Mucosa of descending colon (tissue), 3 donors: ENCODE measurements around the gene NCEH1. TPM values are rescaled to one million over a fixed set of nuclear protein-coding genes. Genes with fewer than 3 reads are reported as not detected.

ENCODE experiments used
- ATAC-seq: fragments of 200-7000 bp; cut with Tn5 transposase; one replicate; pipeline ENCODE4 v1.9.1; 2020; ENCODE audit warnings: mild to moderate bottlenecking, moderate library complexity
- DNase-seq, 3 donors: peaks; one replicate each; pipeline ENCODE4 v3.0.0-alpha.2; 2020
- H3K36me3 ChIP-seq: fragments of 200-600 bp; one replicate; pipeline ENCODE4 v1.8.0; 2021; ENCODE audit warnings: low read depth, mild to moderate bottlenecking
- H3K4me1 ChIP-seq: fragments of 200-600 bp; one replicate; pipeline ENCODE4 v1.8.0; 2021; ENCODE audit warnings: low read depth, mild to moderate bottlenecking
- H3K4me3 ChIP-seq: fragments of 200-600 bp; one replicate; pipeline ENCODE4 v1.8.0; 2021; ENCODE audit warnings: mild to moderate bottlenecking
- H3K9me3 ChIP-seq: fragments of 200-600 bp; one replicate; pipeline ENCODE4 v1.8.0; 2021; ENCODE audit warnings: mild to moderate bottlenecking
- CTCF ChIP-seq: fragments of 200-600 bp; IDR thresholded peaks from one replicate; pipeline ENCODE4 v1.8.0; 2022; ENCODE audit warnings: antibody characterized with exemption, mild to moderate bottlenecking
- intact Hi-C, 2 donors: fragments of 100-400 bp; cut with DNase I in 1 of 2; cut with micrococcal nuclease in 1 of 2; formaldehyde crosslinking; loops; one replicate each; pipeline versions ENCODE4 v1.11.0 to v1.11.1; 2022; cut with DNase I, micrococcal nuclease
- total RNA-seq, 3 donors: library from RNA; stranded (reverse); fragmentation: NEBNext Ultra II Directional in 2 of 3; extraction: Animal tissue kit (Norgen Biotek cat#: 25700) in 2 of 3; gene quantifications; one replicate each; pipeline versions ENCODE4 v1.2.1 to v1.2.4, GENCODE V29; 2021 to 2023
- donor health status: DM: no; HTN: no; CAD: no; lungs with moderate emphysema.
- donor health status: DM: no; HTN: no; CAD: no.
- donor health status: DM: no; HTN: yes; CAD: no.

The NCEH1 gene
- total RNA-seq, 3 donors from 2014 or later = 21.5 to 63.9 (median 53.3) TPM

GRCh38 chr3:172607305-172608121 is 103.4 kb downstream of the NCEH1 start:
- TF ChIP-seq CTCF = no peak
- DNase-seq (no peak), ATAC-seq (peak; percentile 68)
- no peak overlapping the region for H3K4me3 ChIP-seq
- intact Hi-C loops = no loop called here
- no peaks in the 10 kb centered on the region for H3K36me3 ChIP-seq
- peaks cover 5% of the 10 kb centered on the region for H3K4me1 ChIP-seq
- H3K9me3 ChIP-seq = no peaks in the 10 kb centered on the region

GRCh38 chr3:172606021-172606420 is 104.8 kb downstream of the NCEH1 start:
- ATAC-seq (no peak), DNase-seq (no peak)
- TF ChIP-seq CTCF = no peak
- Histone ChIP-seq H3K4me1 (peaks cover 8% of the 10 kb centered on the region), H3K4me3 (no peak overlapping the region), H3K36me3 (no peaks in the 10 kb centered on the region), H3K9me3 (no peaks in the 10 kb centered on the region)
- intact Hi-C loops = no loop called here

- intact Hi-C loops = no loop called here
- no peak for ATAC-seq
- peaks cover 11% of the 10 kb centered on the region for H3K4me1 ChIP-seq
These were observed 105.8 kb downstream of the NCEH1 start for GRCh38 chr3:172604895-172605646.

GRCh38 chr3:172601066-172601832 is 109.6 kb downstream of the NCEH1 start:
- DNase-seq = peak in 1 of 3 donors; percentile 47
- no peak for TF ChIP-seq CTCF
- intact Hi-C loops = no loop called here
- H3K36me3 ChIP-seq = no peaks in the 10 kb centered on the region
- H3K9me3 ChIP-seq = no peaks in the 10 kb centered on the region
- ATAC-seq = peak; percentile 97
- H3K4me3 ChIP-seq = no peak overlapping the region
- peaks cover 6% of the 10 kb centered on the region for H3K4me1 ChIP-seq

More at GRCh38 chr3:172604895-172605646, 105.8 kb downstream of the NCEH1 start:
- Histone ChIP-seq H3K9me3 (no peaks in the 10 kb centered on the region), H3K4me3 (no peak overlapping the region), H3K36me3 (no peaks in the 10 kb centered on the region)
- TF ChIP-seq CTCF = no peak
- DNase-seq = no peak

GRCh38 chr3:172600644-172601065 is 110.2 kb downstream of the NCEH1 start:
- no peaks in the 10 kb centered on the region for H3K9me3 ChIP-seq
- TF ChIP-seq CTCF = no peak
- intact Hi-C loops = no loop called here
- H3K4me1 ChIP-seq = peaks cover 6% of the 10 kb centered on the region
- no peak for ATAC-seq
- DNase-seq = no peak
- H3K4me3 ChIP-seq = no peak overlapping the region
- no peaks in the 10 kb centered on the region for H3K36me3 ChIP-seq
